IPS-15b (cell line): ENCODE data around the gene LPIN3.

Experiments used
- H3K27me3 ChIP-seq: one replicate; pipeline ENCODE4 v1.6.1; 2013; ENCODE audit warnings: low read length; ENCODE audit not compliant: control insufficient read depth, insufficient read depth
- H3K36me3 ChIP-seq: one replicate; pipeline ENCODE4 v1.6.1; 2013; ENCODE audit warnings: low read length; ENCODE audit not compliant: control insufficient read depth, insufficient read depth
- H3K4me1 ChIP-seq: one replicate; pipeline ENCODE4 v1.6.1; 2013; ENCODE audit warnings: mild to moderate bottlenecking, low read length; ENCODE audit not compliant: control insufficient read depth, insufficient read depth
- H3K4me3 ChIP-seq: one replicate; pipeline ENCODE4 v1.5.1; 2013; ENCODE audit warnings: low read depth, low read length
- H3K9ac ChIP-seq: one replicate; pipeline ENCODE4 v1.6.1; 2013; ENCODE audit warnings: low read depth, mild to moderate bottlenecking, low read length
- H3K9me3 ChIP-seq: one replicate; pipeline ENCODE4 v1.6.1; 2013; ENCODE audit warnings: mild to moderate bottlenecking, low read length; ENCODE audit not compliant: control insufficient read depth, insufficient read depth

Gene LPIN3

DNA sequence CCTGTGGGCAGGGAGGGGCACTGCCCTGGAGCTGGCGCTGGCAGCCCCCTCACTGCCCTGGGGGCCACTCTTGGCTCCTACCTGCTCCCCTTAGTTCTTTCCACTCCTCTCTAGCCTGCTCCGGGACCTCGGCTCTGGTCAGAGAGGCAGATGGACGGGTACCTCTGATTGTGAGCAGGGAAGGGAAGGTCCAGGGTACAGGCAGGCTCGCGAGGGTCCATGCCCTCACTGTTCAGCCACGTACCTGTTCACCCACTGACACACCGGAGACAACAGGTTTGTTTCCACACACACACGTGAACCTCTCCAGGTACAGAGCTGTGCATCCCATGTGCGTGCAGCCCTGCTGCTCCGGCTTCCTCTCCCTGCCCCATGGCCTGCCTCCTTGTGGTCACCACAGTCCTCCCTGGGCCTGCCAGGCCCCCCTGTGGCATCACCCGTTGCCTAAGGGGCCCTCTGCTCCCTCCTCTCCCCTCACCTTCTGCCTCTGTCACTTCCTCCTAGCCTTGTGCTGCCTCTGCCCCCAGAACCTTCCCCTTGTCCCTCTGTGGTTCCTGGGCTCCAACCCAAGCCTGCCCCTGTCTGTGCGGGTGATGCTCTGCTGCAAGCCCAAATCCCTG is 23.7 kb downstream of the LPIN3 start:
- no peak overlapping the region for H3K4me3 ChIP-seq
- no peak overlapping the region for H3K9ac ChIP-seq
- no peaks in the 10 kb centered on the region for H3K4me1 ChIP-seq
- H3K27me3 ChIP-seq = peaks cover 35% of the 10 kb centered on the region
- no peaks in the 10 kb centered on the region for H3K9me3 ChIP-seq
- H3K36me3 ChIP-seq = no peaks in the 10 kb centered on the region

DNA sequence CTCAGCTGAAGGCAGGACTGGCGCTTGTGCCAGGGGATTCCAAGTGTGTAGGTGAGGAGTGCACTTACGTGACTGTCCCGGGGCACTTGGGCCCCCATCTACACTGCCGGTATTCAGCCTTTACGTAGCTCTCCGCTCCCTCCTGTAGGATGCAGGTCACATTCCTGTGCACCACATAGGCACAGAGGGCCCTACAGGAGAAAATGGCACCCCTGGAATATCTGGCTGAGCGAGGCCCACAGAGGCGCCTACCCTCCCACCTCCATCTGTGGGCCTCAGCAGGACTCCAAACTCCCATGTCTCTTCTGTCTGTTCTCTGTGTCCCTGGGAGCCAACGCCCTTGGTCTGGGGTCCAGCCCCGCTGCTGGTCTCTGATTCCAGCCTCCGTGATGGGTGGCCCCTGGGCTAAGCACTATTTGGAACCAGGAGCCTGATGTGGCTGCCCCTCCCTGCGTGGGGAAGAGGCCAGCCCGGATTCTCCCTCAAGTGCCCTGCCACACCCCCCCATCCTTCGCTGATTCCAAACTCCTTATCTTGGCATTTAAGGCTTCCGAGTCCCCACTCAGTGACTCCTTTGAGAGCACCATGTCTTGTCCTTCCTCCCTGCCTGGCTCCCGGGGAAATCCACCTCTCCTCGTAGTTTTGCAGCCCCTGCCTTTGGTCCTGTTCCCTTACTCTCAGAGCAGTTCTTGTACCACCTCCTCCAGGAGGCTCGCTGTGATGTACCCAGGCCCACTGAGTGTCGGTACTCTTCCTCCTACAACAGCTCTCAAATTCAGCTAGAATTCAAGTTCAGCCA is 24.5 kb downstream of the LPIN3 start:
- Histone ChIP-seq H3K9me3 (no peaks in the 10 kb centered on the region), H3K4me3 (peak overlapping the region; percentile 28), H3K9ac (no peak overlapping the region), H3K36me3 (no peaks in the 10 kb centered on the region), H3K4me1 (no peaks in the 10 kb centered on the region), H3K27me3 (peaks cover 39% of the 10 kb centered on the region)

DNA sequence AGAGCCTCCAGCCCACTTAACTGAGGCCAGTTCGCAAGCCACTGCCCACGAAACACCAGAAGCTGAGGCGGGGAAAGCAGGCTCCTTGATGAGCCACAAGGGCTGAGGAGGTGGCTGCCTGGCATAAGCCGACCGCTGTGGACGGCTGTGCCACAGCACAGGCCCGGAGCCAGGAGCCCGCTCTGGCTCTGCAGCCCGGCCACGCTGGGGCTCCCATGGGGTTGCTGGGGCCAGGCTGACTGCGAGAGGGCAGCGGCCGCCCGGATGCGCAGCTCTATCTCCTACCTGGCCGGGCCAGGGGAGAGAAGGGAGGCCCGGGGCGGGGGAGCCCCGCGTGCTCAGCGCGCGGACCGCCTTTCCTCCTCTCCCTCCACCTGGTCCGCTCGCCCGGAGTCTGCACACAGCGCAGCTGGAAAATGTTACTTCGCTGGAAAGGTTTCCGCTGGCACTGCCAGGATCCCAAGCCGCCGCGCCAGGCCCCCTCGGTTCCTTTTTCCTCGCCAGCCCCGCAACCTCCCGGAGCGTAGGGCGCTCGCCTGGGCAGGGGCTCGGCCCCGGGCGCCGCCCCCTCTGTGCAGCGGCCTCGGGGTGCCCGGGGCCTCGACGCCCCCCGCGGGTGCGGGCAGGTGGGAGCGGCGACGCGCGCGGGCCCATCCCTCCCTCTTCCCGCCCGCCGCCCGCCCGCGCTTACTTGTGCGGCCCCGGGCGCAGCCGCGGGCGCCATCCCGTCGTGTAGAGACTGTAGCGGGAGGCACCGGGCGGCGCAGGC is 25.3 kb downstream of the LPIN3 start:
- Histone ChIP-seq H3K9ac (no peak overlapping the region), H3K9me3 (no peaks in the 10 kb centered on the region), H3K36me3 (no peaks in the 10 kb centered on the region), H3K27me3 (peaks cover 39% of the 10 kb centered on the region), H3K4me3 (peak overlapping the region; percentile 28), H3K4me1 (no peaks in the 10 kb centered on the region)

DNA sequence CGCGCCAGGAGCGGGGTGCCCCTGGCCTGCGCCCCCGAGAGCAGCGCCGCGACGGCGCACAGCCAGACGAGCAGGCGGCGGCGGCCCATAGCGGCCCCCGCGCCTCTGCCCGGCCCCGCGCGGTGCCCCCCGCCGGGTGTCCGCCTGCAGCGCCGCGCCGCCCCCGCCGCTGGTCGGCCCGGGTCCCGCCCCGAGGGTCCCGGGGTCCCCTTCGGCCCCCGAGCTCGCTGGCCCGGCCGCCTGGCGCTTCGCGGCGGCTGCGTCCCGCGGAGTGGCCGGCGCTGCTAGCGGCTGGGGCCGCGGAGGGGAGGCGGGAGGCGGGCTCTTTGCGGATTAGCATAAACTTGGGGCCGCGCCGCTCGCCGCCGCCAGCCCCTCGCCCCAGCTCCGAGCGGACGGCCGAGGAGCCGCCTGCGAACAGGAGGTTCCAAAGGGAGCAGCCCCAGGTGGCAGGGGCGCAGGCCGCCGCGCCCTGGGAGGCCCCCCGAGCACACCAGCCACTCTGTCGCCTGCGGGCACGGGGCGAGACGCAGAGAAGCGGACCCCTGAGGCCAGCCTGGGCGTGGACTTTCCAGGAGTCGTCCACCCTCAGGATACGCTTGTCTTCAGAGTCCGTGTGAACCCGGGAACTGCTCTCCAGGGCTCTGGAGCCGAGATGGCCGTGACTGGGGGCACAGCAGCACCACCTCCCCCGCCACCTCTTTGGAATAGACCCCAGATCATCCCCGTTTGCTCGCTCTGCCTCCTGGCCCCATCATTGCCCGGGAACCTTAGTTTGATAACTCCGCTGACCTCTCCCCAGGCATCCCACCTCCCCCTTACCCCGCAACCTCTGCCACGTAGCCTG is 26.1 kb downstream of the LPIN3 start, which contains the start of gene EMILIN3:
TSS of gene EMILIN3 (minus strand) at position 273 of the 847 bp plus-strand sequence. CDS start at position 89, 184 bp downstream.
- H3K9me3 ChIP-seq = no peaks in the 10 kb centered on the region
- peaks cover 39% of the 10 kb centered on the region for H3K27me3 ChIP-seq
- peak within 1 kb of the TSS; percentile 70 for H3K9ac ChIP-seq
- H3K4me1 ChIP-seq = no peaks in the 10 kb centered on the region
- H3K4me3 ChIP-seq = peak within 1 kb of the TSS; percentile 61
- H3K36me3 ChIP-seq = no peaks in the 10 kb centered on the region

DNA sequence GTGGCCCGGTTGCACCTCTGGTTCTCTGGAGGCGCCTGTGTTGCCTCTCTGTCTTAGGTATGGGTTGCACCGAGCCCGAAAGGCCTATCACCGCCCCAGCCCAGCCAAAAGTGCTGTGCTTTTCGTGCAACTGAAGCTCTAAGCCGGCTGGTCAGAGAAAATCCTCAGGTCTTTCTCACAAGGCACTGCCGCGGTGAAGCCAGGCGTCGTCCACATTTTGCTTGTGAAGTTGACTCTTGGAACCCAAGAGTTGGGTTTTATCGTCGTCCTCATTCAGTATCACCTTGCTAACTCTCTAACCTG is 26.7 kb downstream of the LPIN3 start:
- Histone ChIP-seq H3K9me3 (no peaks in the 10 kb centered on the region), H3K9ac (peak overlapping the region; percentile 70), H3K4me3 (peak overlapping the region; percentile 61), H3K4me1 (no peaks in the 10 kb centered on the region), H3K27me3 (peaks cover 39% of the 10 kb centered on the region), H3K36me3 (no peaks in the 10 kb centered on the region)

- H3K9me3 ChIP-seq = no peaks in the 10 kb centered on the region
- no peaks in the 10 kb centered on the region for H3K36me3 ChIP-seq
- H3K4me3 ChIP-seq = no peak overlapping the region
- no peaks in the 10 kb centered on the region for H3K4me1 ChIP-seq
- H3K9ac ChIP-seq = no peak overlapping the region
- H3K27me3 ChIP-seq = peaks cover 39% of the 10 kb centered on the region
Measured at GRCh38 chr20:41367956-41368355, 27.3 kb downstream of the LPIN3 start.

GRCh38 chr20:41369673-41370072 is 29.1 kb downstream of the LPIN3 start:
- H3K36me3 ChIP-seq = no peaks in the 10 kb centered on the region
- H3K4me1 ChIP-seq = no peaks in the 10 kb centered on the region
- no peak overlapping the region for H3K4me3 ChIP-seq
- no peak overlapping the region for H3K9ac ChIP-seq
- no peaks in the 10 kb centered on the region for H3K9me3 ChIP-seq
- H3K27me3 ChIP-seq = peaks cover 35% of the 10 kb centered on the region

DNA sequence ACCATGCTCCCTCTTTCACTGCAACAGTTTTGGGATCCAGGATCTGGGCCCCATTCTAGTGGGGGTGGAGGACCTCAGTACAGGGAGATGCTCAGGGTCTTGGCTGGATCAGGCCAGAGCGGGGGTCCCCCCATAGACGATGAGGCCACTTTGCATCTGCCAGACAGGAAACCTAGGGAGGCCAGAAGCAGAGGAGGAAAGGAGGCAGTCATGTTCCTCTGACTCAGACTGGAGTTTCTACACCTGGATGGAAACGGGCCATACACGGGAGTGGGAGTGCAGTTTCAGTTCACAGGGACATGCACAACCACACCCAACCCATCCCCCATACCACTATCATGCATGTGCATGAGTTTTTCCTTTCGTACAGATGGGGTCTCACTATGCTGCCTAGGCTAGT is 29.6 kb downstream of the LPIN3 start:
- H3K27me3 ChIP-seq = peaks cover 31% of the 10 kb centered on the region
- H3K4me1 ChIP-seq = no peaks in the 10 kb centered on the region
- no peak overlapping the region for H3K4me3 ChIP-seq
- H3K36me3 ChIP-seq = no peaks in the 10 kb centered on the region
- H3K9me3 ChIP-seq = no peaks in the 10 kb centered on the region
- H3K9ac ChIP-seq = no peak overlapping the region

DNA sequence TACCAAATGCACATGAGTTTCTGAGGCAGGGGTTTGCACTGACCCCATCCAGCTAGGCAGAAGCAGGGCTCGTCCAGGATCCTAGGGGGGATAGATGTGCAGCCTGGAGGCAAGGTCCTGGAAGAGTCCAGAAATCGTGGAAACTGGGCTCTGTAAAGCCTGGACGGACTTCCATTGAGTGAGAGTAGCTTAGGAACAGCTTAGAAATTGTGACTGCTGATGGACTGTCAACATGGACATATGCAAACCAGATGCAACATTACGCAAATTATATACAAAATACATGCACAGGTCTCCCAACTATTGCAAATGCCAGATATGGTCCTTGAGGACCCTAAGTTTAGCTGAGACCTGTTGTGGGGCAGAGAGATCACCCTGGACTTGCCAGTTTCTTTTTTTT is 30.8 kb downstream of the LPIN3 start:
- H3K4me1 ChIP-seq = no peaks in the 10 kb centered on the region
- no peak overlapping the region for H3K9ac ChIP-seq
- H3K27me3 ChIP-seq = peaks cover 21% of the 10 kb centered on the region
- no peak overlapping the region for H3K4me3 ChIP-seq
- no peaks in the 10 kb centered on the region for H3K9me3 ChIP-seq
- H3K36me3 ChIP-seq = no peaks in the 10 kb centered on the region

GRCh38 chr20:41373251-41373783 is 32.7 kb downstream of the LPIN3 start:
- Histone ChIP-seq H3K4me1 (no peaks in the 10 kb centered on the region), H3K4me3 (no peak overlapping the region), H3K27me3 (peaks cover 8% of the 10 kb centered on the region), H3K36me3 (no peaks in the 10 kb centered on the region), H3K9me3 (no peaks in the 10 kb centered on the region), H3K9ac (no peak overlapping the region)
